PC-9 (cell line): ENCODE measurements around the gene PPARA.

Experiments
- CTCF ChIP-seq: fragments of 200-600 bp; sonication (generic); conservative IDR thresholded peaks from 2 replicates; pipeline ENCODE4 v1.6.1; 2017; ENCODE audit warnings: mixed run types, antibody characterized with exemption, mild to moderate bottlenecking, moderate library complexity
- EZH2 ChIP-seq: fragments of 200-600 bp; sonication (generic); IDR thresholded peaks from 2 replicates; pipeline ENCODE4 v1.8.0; 2017; ENCODE audit warnings: antibody characterized with exemption, low read depth

GRCh38 chr22:46113110-46113909 lies 37.0 kb upstream of the PPARA start:
- TF ChIP-seq CTCF (no peak), EZH2 (no peak)
